GM23338 (cell line): ENCODE data around the gene MTA3.

ENCODE experiments used
- CREB1 ChIP-seq: fragments of 250-450 bp; sonication (Bioruptor Pico); IDR thresholded peaks from 2 replicates; pipeline ENCODE4 v1.5.0; 2020; ENCODE audit warnings: low read depth, mild to moderate bottlenecking, moderate library complexity
- CTCF ChIP-seq, 2 experiments: fragments of 200-600 bp in 1 of 2; sonication (generic) in 1 of 2; conservative IDR thresholded peaks; 2 replicates each; pipeline versions ENCODE4 v1.5.1 to v1.6.1; 2016 to 2017; ENCODE audit warnings: antibody characterized with exemption in 2 of 2, low read depth in 2 of 2, mild to moderate bottlenecking in 2 of 2, moderate library complexity in 1 of 2
- ETS1 ChIP-seq: IDR thresholded peaks from 2 replicates; pipeline ENCODE4 v1.6.1; 2016; ENCODE audit warnings: antibody characterized with exemption
- EZH2 ChIP-seq: fragments of 200-600 bp; sonication (generic); IDR thresholded peaks from one replicate; pipeline ENCODE4 v1.8.0; 2017; ENCODE audit warnings: antibody characterized with exemption, mild to moderate bottlenecking, low read depth; ENCODE audit not compliant: unreplicated experiment
- EZH2phosphoT487 ChIP-seq: fragments of 200-600 bp; sonication (generic); IDR thresholded peaks from one replicate; pipeline ENCODE4 v1.8.1; 2018; ENCODE audit warnings: antibody characterized with exemption; ENCODE audit not compliant: unreplicated experiment
- JUNB ChIP-seq: IDR thresholded peaks from one replicate; pipeline ENCODE4 v1.6.1; 2016; ENCODE audit warnings: antibody characterized with exemption; ENCODE audit not compliant: unreplicated experiment
- POLR2AphosphoS5 ChIP-seq: IDR thresholded peaks from 2 replicates; pipeline ENCODE4 v1.6.1; 2016; ENCODE audit warnings: antibody characterized with exemption, low read depth
- REST ChIP-seq: IDR thresholded peaks from one replicate; pipeline ENCODE4 v1.6.1; 2018; ENCODE audit warnings: antibody characterized with exemption; ENCODE audit not compliant: unreplicated experiment
- STAT1 ChIP-seq: IDR thresholded peaks from one replicate; pipeline ENCODE4 v1.6.1; 2016; ENCODE audit warnings: antibody characterized with exemption; ENCODE audit not compliant: unreplicated experiment
- ZNF114 ChIP-seq: fragments of 250-450 bp; sonication (Bioruptor Pico); IDR thresholded peaks from 2 replicates; pipeline ENCODE4 v1.5.0; 2020; ENCODE audit warnings: mild to moderate bottlenecking, moderate library complexity
- ZNF331 ChIP-seq: fragments of 250-450 bp; sonication (Bioruptor Pico); IDR thresholded peaks from 2 replicates; pipeline ENCODE4 v1.5.0; 2020; ENCODE audit warnings: low read depth, mild to moderate bottlenecking, moderate library complexity

- TF ChIP-seq POLR2AphosphoS5, result no peak
- TF ChIP-seq JUNB, result no peak
- no peak for TF ChIP-seq CTCF (conservative IDR thresholded peaks at IDR 0.05; ENCODE audit: low read depth in 2 of 2)
- TF ChIP-seq REST, result no peak
- no peak for TF ChIP-seq CREB1 (CRISPR knock-in tag)
- no peak for TF ChIP-seq EZH2
- no peak for TF ChIP-seq ETS1
- no peak for TF ChIP-seq STAT1
- no peak for TF ChIP-seq ZNF331 (CRISPR knock-in tag)
- no peak for TF ChIP-seq ZNF114 (CRISPR knock-in tag)
- no peak for TF ChIP-seq EZH2phosphoT487
Observed at GRCh38 chr2:42754021-42754775, 185.8 kb downstream of the MTA3 start.
